ENCODE results near the gene CRIM1.

DNA sequence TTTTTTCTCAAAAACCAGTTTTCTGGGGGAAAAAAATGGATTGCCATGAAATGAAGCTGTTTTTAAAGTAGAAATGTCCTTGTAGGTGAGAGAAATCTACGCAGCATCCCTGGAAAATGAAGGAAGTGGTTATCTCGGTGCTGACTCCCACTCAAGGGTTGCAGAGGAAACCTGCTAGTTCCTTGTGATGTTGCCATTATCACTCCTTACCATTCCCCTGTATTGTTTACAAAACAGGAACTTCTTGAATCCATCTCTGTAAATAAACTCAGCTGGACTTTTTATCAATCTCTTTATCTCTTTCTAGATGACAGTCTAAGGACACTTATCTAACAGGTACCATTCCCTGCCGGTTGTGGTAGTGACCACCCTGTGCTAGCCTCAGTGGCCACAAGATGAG, 181.2 kb downstream of the CRIM1 start:
- TF ChIP-seq, protein P1, sequence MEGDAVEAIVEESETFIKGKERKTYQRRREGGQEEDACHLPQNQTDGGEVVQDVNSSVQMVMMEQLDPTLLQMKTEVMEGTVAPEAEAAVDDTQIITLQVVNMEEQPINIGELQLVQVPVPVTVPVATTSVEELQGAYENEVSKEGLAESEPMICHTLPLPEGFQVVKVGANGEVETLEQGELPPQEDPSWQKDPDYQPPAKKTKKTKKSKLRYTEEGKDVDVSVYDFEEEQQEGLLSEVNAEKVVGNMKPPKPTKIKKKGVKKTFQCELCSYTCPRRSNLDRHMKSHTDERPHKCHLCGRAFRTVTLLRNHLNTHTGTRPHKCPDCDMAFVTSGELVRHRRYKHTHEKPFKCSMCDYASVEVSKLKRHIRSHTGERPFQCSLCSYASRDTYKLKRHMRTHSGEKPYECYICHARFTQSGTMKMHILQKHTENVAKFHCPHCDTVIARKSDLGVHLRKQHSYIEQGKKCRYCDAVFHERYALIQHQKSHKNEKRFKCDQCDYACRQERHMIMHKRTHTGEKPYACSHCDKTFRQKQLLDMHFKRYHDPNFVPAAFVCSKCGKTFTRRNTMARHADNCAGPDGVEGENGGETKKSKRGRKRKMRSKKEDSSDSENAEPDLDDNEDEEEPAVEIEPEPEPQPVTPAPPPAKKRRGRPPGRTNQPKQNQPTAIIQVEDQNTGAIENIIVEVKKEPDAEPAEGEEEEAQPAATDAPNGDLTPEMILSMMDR (conservative IDR thresholded peaks at IDR 0.05 in 1 of 2, IDR thresholded peaks at IDR 0.05 in 1 of 2; ENCODE audit: low read depth in 1 of 2, low read length in 2 of 2), result no peak
- TF ChIP-seq EZH2 (IDR thresholded peaks at IDR 0.05; ENCODE audit: low read length, missing control alignments), result no peak

Data from fibroblast of lung (primary cell).